Left lung (tissue), 10 donors: ENCODE data around the gene ERFL. TPM values are rescaled to one million over a fixed set of nuclear protein-coding genes. Genes with fewer than 3 reads are reported as not detected.
"Not testable (repeated sequence)": the region's sequence is repeated elsewhere in the genome, so short reads cannot be mapped to it uniquely, and the experiment has no call there.

Source experiments
- ATAC-seq: fragments of 200-7000 bp; cut with Tn5 transposase; one replicate; pipeline ENCODE4 v1.9.1; 2020; ENCODE audit warnings: moderate library complexity
- DNase-seq, 4 donors: peaks; one replicate each; pipeline ENCODE4 v3.0.0-alpha.2; 2013 to 2020
- H3K27ac ChIP-seq, 2 donors: fragments of 200-600 bp; sonication (generic) in 1 of 2; one replicate each; pipeline versions ENCODE4 v1.5.0 to v1.8.0; 2020 to 2021
- H3K27me3 ChIP-seq, 2 donors: fragments of 200-600 bp; sonication (generic) in 1 of 2; one replicate each; pipeline versions ENCODE4 v1.5.0 to v1.8.0; 2020 to 2021
- H3K36me3 ChIP-seq, 2 donors: fragments of 200-600 bp; sonication (generic) in 1 of 2; one replicate each; pipeline versions ENCODE4 v1.5.0 to v1.8.0; 2020 to 2021
- H3K4me1 ChIP-seq, 2 donors: fragments of 200-600 bp; one replicate each; pipeline ENCODE4 v1.8.0; 2021
- H3K4me3 ChIP-seq, 2 donors: fragments of 200-600 bp; sonication (generic) in 1 of 2; one replicate each; pipeline versions ENCODE4 v1.5.0 to v1.8.0; 2020 to 2021; ENCODE audit warnings: mild to moderate bottlenecking in 1 of 2
- H3K9me3 ChIP-seq, 2 donors: fragments of 200-600 bp; sonication (generic) in 1 of 2; one replicate each; pipeline versions ENCODE4 v1.5.0 to v1.8.0; 2020 to 2021
- CTCF ChIP-seq, 2 donors: fragments of 200-600 bp; sonication (generic) in 1 of 2; IDR thresholded peaks; one replicate each; pipeline versions ENCODE4 v1.5.0 to v1.8.0; 2021; ENCODE audit warnings: antibody characterized with exemption in 2 of 2
- intact Hi-C, 2 donors: fragments of 100-400 bp; cut with DNase I; formaldehyde crosslinking; loops; one replicate each; pipeline versions ENCODE4 v1.11.2 to v1.14.2; 2022
- polyA plus RNA-seq, 6 donors: library from polyadenylated mRNA; unstranded; fragments of 120-200 nt; gene quantifications; one replicate each; pipeline ENCODE4 v1.2.1, GENCODE V29; 2013; ENCODE audit not compliant: insufficient read length in 6 of 6
- total RNA-seq, 2 donors: library from RNA; stranded (reverse); fragmentation: NEBNext Ultra II Directional; extraction: Animal tissue kit (Norgen Biotek cat#: 25700); gene quantifications; one replicate each; pipeline ENCODE4 v1.2.1, GENCODE V29; 2021
- donor health status: DM: no; HTN: yes; CAD: no.
- donor health status: DM: no; HTN: no; CAD: no.

ERFL gene
- total and polyA plus RNA-seq, 8 donors = 0.08 to 0.38 (median 0.26) TPM; not detected in 2

- intact Hi-C loops = no loop called here
- Histone ChIP-seq H3K36me3 (no peaks in the 10 kb centered on the region), H3K27me3 (peaks cover 40 to 99% of the 10 kb centered on the region in 2 donors), H3K9me3 (no peaks in the 10 kb centered on the region), H3K4me1 (peaks cover 0 to 7% of the 10 kb centered on the region in 2 donors), H3K4me3 (no peak overlapping the region), H3K27ac (no peak overlapping the region)
- TF ChIP-seq CTCF (IDR thresholded peaks at IDR 0.05) = no peak
- DNase-seq (peak in 1 of 4 donors; percentile 62), ATAC-seq (no peak)
Observed at GRCh38 chr19:41915776-41916414, 12.4 kb downstream of the ERFL start.

- H3K4me3 ChIP-seq = no peak overlapping the region
- no peaks in the 10 kb centered on the region for H3K9me3 ChIP-seq
- intact Hi-C loops = no loop called here
- H3K36me3 ChIP-seq = no peaks in the 10 kb centered on the region
- H3K27me3 ChIP-seq = peaks cover 33 to 95% of the 10 kb centered on the region in 2 donors
- H3K27ac ChIP-seq = no peak overlapping the region
- peaks cover 0 to 7% of the 10 kb centered on the region in 2 donors for H3K4me1 ChIP-seq
- no peak for ATAC-seq
- TF ChIP-seq CTCF (IDR thresholded peaks at IDR 0.05) = no peak
- DNase-seq = peak in 1 of 4 donors; percentile 71
Observed at GRCh38 chr19:41915021-41915775, 13.1 kb downstream of the ERFL start.

GRCh38 chr19:41914424-41914834 is 13.8 kb downstream of the ERFL start:
- H3K4me1 ChIP-seq, H3K36me3 ChIP-seq, ATAC-seq, H3K27ac ChIP-seq, H3K9me3 ChIP-seq, H3K4me3 ChIP-seq, intact Hi-C loops, DNase-seq: not testable (repeated sequence)
- H3K27me3 ChIP-seq = peaks cover 33 to 88% of the 10 kb centered on the region in 2 donors

GRCh38 chr19:41913538-41914423 is 14.5 kb downstream of the ERFL start:
- ATAC-seq = no peak
- peaks cover 33 to 82% of the 10 kb centered on the region in 2 donors for H3K27me3 ChIP-seq

More at GRCh38 chr19:41913538-41914423, 14.5 kb downstream of the ERFL start:
- peaks cover 0 to 7% of the 10 kb centered on the region in 2 donors for H3K4me1 ChIP-seq
- H3K36me3 ChIP-seq = no peaks in the 10 kb centered on the region
- TF ChIP-seq CTCF (IDR thresholded peaks at IDR 0.05) = no peak
- H3K27ac ChIP-seq = no peak overlapping the region
- no peak for DNase-seq
- intact Hi-C loops = no loop called here
- H3K9me3 ChIP-seq = no peaks in the 10 kb centered on the region
- H3K4me3 ChIP-seq = no peak overlapping the region
